ENCODE results near the gene SIL1. TPM values are rescaled to one million over a fixed set of nuclear protein-coding genes. Genes with fewer than 3 reads are reported as not detected.
"Not testable (repeated sequence)": the region's sequence is repeated elsewhere in the genome, so short reads cannot be mapped to it uniquely, and the experiment has no call there.

SIL1 gene
- total RNA-seq, 1 donor from 2014 or later: 55.4 TPM

DNA sequence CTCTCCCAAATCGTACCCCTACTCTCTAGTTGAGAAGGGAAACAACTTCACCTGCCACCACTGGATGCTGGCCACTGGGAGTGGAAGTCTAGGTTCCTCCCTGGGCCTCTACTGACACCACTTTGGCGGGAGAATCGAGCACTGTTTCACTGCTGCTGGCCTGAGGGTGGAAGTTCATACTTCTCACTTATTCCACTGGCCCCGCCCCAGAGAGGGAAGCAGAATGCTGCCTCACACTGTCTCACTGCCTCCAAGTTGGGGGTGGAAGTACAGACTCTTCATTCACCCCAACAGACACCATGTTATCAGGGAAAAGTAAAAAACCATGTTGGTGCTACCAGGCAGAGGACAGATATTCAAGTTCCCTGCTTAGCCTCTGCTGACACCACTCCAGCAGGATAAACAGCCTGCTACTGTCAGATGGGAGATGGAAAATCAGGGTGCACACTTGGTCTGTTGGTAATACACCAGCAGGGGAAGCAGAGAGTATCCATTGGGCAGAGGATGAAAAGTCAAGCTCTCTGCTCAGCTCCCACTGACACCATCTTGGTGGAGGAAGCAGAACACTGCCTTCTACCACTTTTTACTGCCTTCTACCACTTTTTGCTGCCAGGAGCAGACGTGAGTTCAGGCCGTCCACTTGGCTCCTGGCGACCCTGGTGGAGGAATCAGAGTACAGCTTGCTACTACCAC is 159.4 kb downstream of the SIL1 start:
- DNase-seq (ENCODE audit: low read depth, low spot score): no peak

DNA sequence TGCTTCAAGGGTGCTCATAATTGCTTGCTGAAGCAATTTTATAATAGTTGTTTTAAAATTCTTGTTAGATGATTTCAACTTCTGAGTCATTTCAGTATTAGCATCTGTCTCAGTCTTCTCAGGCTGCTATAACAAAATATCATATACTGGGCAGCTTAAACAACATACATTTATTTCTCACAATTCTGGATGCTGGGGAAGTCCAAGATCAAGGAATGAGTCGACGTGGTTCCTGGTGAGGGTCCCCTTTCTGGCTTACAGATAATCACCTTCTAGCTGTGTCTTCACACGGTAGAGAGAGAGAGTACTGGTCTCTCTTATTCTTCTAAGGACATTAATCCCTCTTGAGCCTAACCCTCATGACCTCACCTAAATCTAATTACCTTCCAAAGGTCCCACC is 160.4 kb downstream of the SIL1 start:
- no peak for DNase-seq (ENCODE audit: low read depth, low spot score)

DNA sequence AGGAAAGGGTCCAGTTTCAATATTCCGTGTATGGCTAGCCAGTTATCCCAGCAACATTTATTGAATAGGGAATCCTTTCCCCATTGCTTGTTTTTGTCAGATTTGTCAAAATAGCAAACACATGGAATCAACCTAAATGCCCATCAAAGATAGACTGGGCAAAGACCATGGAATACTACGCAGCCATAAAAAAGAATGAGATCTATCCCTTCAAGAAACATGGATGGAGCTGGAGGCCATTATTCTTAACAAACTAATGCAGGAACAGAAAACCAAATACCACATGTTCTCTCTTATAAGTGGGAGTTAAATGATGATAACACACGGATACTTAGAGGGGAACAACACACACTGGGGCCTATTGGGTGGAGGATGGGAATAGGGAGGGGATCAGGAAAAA is 161.8 kb downstream of the SIL1 start:
- DNase-seq (ENCODE audit: low read depth, low spot score): not testable (repeated sequence)

GRCh38 chr5:139027150-139027549 is 171.0 kb downstream of the SIL1 start:
- DNase-seq (ENCODE audit: low read depth, low spot score): no peak

DNA sequence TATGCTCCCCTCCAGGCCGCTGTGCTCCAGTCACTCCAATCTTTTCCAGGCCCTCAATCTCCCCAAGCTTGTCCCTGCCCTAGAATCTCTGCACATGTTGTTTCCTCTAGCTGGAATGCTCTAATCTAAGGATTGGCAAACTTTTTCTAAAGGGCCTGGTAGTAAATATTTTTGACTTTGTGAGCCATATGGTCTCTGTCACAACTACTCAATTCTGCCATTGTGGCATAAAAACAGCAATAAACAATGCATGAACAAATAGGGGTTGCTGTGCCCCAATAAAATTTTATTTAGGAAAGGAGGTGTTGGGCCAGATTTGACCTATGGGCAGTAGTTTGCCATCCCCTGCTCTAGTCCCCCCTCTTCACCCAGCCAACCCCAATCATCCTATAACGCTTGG is 172.5 kb downstream of the SIL1 start:
- DNase-seq (ENCODE audit: low read depth, low spot score): no peak

DNA sequence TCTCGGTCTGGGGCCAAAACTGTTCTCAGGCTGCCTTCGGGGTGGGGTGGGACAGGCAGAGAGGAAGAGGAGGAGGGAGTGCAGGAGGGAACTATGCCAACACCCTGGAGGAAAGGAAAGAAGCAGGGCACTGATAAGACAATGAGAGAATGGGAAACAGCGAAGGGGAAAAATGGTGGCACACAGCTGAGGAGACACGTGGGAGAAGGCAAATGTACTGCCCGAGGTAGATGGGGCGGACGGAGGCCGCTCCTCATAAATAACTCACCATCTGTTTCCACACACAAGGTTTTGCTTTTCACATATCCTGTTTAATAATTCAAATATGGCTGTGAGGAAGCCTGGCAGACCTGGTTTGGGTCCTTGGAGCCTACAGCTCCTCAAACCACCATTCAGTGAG is 174.9 kb downstream of the SIL1 start:
- peak; percentile 61 for DNase-seq (ENCODE audit: low read depth, low spot score)

- DNase-seq (ENCODE audit: low read depth, low spot score): no peak
Measured at GRCh38 chr5:139022528-139022927, 175.6 kb downstream of the SIL1 start.

- DNase-seq (ENCODE audit: low read depth, low spot score): no peak
Measured at GRCh38 chr5:139021346-139021745, 176.8 kb downstream of the SIL1 start.

GRCh38 chr5:139019880-139020279 is 178.3 kb downstream of the SIL1 start:
- DNase-seq (ENCODE audit: low read depth, low spot score): no peak

- no peak for DNase-seq (ENCODE audit: low read depth, low spot score)
Measured at GRCh38 chr5:139019211-139019610, 179.0 kb downstream of the SIL1 start.

DNA sequence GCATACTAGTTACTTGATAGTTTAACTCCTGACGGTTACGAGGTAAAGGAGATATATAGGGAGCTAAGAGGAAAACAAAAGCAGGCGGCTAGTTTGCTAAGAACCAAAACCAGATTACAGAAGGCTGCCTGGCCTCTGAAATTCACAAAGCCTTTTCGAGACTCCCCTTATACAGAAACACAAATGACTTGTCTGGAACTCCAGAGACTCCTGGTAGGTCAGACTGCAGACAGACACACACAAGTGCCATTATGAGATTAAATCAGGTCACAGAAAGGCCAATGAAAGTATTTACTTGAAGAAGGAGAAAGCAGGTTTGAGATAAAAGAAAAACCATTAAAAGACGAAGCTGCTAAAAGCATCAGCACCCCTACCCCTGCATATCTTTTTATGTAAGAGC is 180.5 kb downstream of the SIL1 start:
- no peak for DNase-seq (ENCODE audit: low read depth, low spot score)

DNA sequence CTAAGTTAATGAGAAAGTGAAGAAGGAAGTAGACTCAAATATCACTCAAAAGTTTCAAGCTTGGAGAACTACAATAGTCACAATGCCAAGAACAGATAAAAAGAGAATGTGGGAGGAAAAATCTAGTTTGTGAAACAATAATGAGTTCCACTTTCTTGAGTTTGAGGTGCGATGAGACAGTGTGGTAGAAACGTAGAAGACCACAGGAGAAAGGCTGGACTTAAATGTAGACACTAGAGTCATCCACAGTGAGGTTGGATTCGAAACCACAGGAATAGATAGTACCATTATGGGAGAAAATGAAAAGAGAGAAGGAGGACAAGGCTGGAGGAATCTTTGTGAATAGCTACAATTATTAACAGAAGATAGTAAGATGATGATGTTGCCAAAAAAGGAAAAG is 182.0 kb downstream of the SIL1 start:
- DNase-seq (ENCODE audit: low read depth, low spot score): no peak

DNA sequence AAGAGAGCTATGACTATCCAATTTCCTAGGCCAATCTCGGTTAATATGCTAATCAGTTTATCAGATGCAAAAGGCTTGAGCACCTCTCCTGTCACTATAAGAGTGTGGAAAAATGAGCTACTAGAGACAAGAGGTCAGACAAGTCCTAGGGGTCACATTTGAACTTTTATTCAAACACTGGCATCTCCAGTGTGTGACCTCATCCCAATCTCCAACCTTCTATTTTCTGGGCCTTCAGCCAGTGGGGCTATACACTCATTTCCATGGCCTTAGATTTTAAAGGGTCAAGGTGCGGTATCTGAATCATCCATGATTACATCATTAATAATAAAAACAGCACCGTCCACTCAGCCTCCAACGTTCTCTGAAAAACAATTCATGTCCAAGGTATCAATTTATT is 183.4 kb downstream of the SIL1 start:
- peak; percentile 44 for DNase-seq (ENCODE audit: low read depth, low spot score)

GRCh38 chr5:139012176-139012575 is 186.0 kb downstream of the SIL1 start:
- no peak for DNase-seq (ENCODE audit: low read depth, low spot score)

- not testable (repeated sequence) for DNase-seq (ENCODE audit: low read depth, low spot score)
Measured at GRCh38 chr5:139011156-139011555, 187.0 kb downstream of the SIL1 start.

DNA sequence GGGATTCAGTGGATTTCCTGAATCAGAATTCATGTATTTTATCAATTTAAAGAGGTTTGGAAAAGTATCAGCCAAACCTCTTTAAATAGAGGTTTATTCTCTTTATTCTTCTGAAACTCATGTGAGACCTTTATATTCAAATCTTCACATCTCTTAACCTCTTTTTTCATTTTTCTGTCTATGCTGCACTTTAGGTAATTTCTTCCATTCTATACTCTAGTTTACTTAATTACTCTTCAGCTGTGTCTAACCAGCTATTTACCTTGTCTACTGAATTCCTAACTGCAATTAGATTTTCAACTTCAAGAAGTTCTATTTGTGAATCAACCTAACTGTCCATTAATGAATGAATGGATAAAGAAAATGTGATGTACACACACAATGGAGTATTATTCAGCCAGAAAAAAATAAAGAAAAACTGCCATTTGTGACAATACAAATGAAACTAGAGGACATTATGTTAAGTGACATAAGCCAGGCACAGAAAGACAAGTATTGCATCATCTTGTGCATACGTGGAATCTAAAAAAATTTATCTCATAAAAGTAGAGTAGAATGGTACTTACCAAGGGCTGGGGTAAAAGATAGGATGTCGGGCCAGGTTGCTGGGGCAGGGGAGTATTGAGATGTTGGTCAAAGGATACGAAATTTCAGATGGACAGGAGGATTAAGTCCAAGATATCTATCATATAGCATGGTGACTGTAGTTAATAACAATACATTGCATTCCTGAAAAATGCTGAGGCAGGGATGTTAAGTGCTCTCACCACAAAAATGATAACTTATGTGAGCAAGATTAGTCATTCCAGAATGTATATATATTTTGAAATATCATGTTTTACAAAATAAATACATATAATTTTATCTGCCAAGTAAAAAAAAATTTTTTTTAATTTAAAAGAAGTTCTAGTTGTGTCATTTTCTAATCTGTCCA is 193.5 kb downstream of the SIL1 start:
- DNase-seq (ENCODE audit: low read depth, low spot score): no peak

DNA sequence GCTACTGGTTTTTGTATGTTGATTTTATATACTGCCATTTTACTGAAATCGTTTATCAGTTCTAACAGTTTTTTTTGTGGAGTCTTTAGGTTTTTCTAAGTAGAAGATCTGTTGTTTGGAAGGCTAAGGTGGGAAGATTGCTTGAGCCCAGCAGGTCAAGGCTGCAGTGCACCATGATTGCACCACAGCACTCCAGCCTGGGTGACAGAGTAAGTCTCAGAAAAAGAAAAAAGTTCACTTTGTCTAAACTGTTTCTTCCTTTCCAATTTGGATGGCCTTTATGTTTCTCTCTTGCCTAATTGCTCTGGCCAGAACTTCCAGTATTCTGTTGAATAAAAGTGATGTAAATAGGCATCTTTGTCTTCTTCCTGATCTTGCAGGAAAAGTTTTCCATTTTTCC is 198.5 kb downstream of the SIL1 start:
- no peak for DNase-seq (ENCODE audit: low read depth, low spot score)

DNA sequence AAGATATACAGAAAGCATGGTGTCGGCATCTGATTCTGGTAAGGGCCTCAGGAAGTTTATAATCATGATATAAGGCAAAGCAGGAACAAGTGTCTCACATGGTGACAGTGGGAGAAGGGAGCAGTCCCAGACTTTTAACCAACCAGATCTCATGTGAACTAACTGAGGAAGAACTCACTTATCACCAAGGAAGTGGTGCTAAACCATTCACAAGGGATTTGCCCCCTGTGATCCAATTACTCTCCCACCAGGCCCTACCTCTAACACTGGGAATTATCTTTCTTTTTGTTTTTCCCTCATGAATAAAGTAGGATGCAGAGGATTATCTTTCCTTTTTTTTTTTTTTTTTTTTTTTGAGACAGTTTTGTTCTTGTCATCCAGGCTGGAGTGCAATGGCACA is 199.6 kb downstream of the SIL1 start:
- no peak for DNase-seq (ENCODE audit: low read depth, low spot score)

GRCh38 chr5:138996120-138996519 is 202.0 kb downstream of the SIL1 start:
- DNase-seq (ENCODE audit: low read depth, low spot score): no peak

GRCh38 chr5:138990986-138991590 is 207.1 kb downstream of the SIL1 start:
- no peak for DNase-seq (ENCODE audit: low read depth, low spot score)

DNA sequence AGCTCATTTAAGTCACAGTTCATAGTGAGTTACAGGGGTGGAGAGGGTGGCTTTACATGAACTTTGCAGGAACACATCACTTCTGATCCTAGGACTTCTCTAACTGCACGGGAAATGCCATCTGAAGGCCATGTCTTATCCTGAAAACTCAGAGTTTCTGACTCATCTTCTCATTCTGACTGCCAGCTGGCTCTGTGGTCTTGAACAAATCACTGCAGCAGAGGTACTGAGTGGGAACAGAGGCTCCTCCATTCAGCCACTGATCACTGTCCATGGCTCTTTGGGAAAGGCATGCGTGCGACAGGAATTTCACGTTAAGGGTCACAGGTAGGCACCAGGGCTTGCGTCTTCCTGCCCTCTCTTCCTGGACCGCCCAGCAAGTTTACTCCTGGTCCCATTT is 208.4 kb downstream of the SIL1 start:
- DNase-seq (ENCODE audit: low read depth, low spot score): no peak

DNA sequence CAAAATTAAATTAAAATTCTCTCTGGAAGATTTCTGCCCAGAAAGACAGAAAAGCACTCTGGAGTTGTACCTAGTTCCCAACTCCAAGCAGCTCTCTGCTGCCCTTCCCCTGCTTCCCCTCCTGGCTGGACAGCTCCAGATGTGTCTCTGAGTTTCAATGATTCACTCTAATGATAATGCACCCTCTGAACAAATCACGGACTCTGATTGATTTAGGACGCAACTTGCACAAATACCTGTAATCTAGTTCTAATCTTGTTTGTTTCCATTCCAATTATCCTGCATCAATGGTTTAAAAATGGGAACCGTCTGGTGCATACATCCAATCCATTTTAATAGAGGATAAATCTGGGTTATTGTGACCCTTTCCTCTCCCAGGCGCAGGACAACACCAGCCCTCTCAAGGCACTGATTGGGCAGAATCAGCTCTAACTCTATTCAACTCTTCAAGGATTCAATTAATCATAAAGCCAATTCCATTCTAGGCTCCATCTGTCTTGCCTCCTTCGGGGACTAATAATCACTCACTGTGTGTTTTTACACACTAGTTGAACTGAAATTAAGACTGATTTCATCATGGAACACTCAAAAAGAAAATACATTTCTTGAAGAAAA is 211.9 kb downstream of the SIL1 start:
- no peak for DNase-seq (ENCODE audit: low read depth, low spot score)

Data from pulmonary artery endothelial cell (primary cell).